NB4 (cell line): ENCODE measurements around the gene COL8A1.

Experiments used
- DNase-seq: peaks from one replicate; pipeline ENCODE4 v3.0.0; 2010; ENCODE audit warnings: low read depth
- H3K4me3 ChIP-seq: one replicate; pipeline ENCODE4 v1.5.1; 2011; ENCODE audit warnings: mild to moderate bottlenecking, low read depth, low read length, moderate library complexity
- CTCF ChIP-seq: IDR thresholded peaks from one replicate; pipeline ENCODE4 v1.5.1; 2012; ENCODE audit warnings: low read depth, low read length
- MAX ChIP-seq: IDR thresholded peaks from 2 replicates; pipeline ENCODE4 v1.6.1; 2011; ENCODE audit warnings: low read depth, low read length
- MYC ChIP-seq: IDR thresholded peaks from 2 replicates; pipeline ENCODE4 v1.6.1; 2011; ENCODE audit warnings: low read depth, low read length
- POLR2A ChIP-seq: IDR thresholded peaks from 2 replicates; pipeline ENCODE4 v1.6.1; 2011; ENCODE audit warnings: mild to moderate bottlenecking; ENCODE audit not compliant: insufficient read length; ENCODE audit errors: extremely low read depth

COL8A1 gene

GRCh38 chr3:99753268-99753975 is 115.0 kb downstream of the COL8A1 start:
- DNase-seq: peak; percentile 66
- TF ChIP-seq POLR2A (no peak), CTCF (peak; percentile 39), MAX (peak; percentile 61), MYC (no peak)
- H3K4me3 ChIP-seq: no peak overlapping the region

- TF ChIP-seq MYC (no peak), POLR2A (no peak), MAX (no peak), CTCF (no peak)
- no peak for DNase-seq
- no peak overlapping the region for H3K4me3 ChIP-seq
Measured at GRCh38 chr3:99755831-99756230, 117.4 kb downstream of the COL8A1 start.

- no peak overlapping the region for H3K4me3 ChIP-seq
- no peak for TF ChIP-seq POLR2A
- no peak for TF ChIP-seq MAX
- no peak for TF ChIP-seq CTCF
- TF ChIP-seq MYC: no peak
- no peak for DNase-seq
Measured at GRCh38 chr3:99757966-99758365, 119.6 kb downstream of the COL8A1 start.

- no peak overlapping the region for H3K4me3 ChIP-seq
- no peak for TF ChIP-seq CTCF
- TF ChIP-seq POLR2A: no peak
- TF ChIP-seq MYC: no peak
- TF ChIP-seq MAX: no peak
- DNase-seq: no peak
Measured at GRCh38 chr3:99758502-99759177, 120.2 kb downstream of the COL8A1 start.

- TF ChIP-seq CTCF (no peak), POLR2A (no peak), MAX (no peak), MYC (no peak)
- H3K4me3 ChIP-seq: no peak overlapping the region
- DNase-seq: no peak
Measured at GRCh38 chr3:99760031-99760430, 121.6 kb downstream of the COL8A1 start.
